Measurements from ENCODE around the gene ACOD1.

ACOD1 gene

DNA sequence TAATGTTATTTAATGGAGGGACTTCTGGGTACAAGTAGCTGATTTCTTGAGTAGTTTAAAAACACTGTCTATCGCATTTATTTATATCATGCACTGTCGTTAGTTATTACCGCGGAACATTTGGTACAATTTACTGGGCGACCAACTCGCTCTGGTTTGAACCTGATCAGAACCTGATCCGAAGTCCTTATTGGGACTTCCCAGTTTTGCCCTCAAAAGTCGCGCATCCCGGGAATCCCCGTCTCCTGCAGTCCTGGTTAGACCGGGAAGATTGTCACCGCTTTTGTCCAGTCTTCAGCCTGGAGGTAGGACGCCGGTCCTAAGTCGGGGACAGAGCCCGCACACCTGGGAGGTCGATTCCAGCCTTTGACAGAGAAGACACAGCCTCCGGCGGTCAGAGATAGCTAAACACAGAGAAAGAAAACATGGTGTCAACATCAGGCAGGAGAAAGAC, 44.3 kb downstream of the ACOD1 start:
- DNase-seq, result peak in 2 of 5 experiments; percentile 12 to 40

DNA sequence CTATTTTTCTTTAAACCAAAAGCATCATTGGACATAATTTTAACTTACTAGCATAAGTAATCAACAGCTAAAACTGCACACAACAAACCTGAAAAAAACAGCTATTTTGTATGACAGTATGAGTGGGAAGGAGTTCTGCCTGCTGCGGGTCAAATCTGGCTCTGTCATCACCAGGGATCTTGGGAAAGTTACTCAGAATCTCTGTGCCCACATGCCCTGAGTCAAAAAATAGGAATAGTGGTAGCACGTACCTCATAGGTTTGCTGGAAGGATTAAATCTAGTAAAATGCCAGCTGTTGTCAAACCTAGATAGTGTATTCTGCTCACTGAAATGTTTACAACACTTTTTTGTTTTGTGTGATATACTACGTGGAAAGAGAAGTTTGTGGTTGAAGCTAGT, 44.7 kb downstream of the ACOD1 start:
- DNase-seq, result peak in 1 of 5 experiments; percentile 7

DNA sequence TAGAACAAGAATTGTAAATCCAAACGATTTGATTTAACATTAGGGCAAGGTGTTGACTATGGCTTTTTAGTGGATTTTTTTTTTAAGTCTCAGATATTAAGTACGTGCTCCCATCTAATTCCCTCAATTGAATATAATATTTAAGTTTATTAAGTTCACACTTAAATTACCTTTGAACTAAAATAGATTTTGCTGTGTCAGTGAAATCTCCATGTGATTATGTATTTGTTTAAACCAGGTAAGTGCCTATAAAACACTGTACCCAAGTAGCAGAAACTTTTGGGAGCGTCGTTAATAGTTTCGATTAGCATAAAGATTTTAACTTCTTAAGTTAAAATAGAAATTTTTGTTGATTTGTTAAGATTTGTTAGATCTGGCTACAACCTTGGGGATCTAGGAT, 45.2 kb downstream of the ACOD1 start:
- no peak for DNase-seq

DNA sequence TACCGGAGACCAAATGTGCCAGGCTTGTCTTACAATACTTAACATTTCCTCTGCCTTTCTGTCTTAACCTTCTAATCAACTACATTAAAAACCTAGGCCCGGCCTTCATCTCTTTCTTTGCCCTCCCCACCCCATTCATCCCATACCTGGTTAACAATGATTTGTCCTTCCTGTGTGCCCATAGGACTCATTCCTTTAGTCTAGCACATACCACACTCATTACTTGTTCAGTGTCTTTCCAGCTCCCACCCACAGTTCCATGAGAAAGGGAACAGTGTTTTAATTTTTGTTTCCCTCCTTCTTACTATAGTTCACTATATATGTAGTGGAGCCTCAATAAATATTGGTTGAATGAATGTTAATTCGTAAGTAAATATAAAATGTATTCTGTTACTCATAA, 46.0 kb downstream of the ACOD1 start:
- DNase-seq, result no peak

DNA sequence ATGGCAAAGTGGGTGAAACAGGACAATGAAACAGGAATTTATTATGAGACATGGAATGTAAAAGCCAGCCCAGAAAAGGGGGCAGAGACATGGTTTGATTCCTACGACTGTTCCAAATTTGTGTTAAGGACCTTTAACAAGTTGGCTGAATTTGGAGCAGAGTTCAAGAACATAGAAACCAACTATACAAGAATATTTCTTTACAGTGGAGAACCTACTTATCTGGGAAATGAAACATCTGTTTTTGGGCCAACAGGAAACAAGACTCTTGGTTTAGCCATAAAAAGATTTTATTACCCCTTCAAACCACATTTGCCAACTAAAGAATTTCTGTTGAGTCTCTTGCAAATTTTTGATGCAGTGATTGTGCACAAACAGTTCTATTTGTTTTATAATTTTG, 52.2 kb downstream of the ACOD1 start:
- no peak for DNase-seq

DNA sequence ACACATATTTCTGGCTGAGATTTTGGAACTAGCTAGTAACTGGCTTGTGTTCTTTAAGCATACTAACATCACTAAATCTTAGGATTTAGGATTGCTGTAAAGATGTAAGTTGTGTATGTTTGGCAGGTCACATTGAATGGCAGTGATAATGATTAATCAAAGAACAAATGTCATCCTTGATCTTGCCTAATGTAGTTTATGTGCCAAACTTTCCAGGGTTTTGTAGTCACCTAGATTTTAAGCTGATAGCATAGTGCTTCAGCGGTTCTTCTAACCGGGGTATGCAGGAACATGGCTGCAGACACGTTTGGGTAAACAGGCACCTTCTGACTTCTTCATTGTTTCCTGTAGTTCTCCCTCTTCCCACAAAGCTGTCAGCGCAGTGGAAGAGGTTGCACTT, 53.2 kb downstream of the ACOD1 start:
- no peak for DNase-seq

DNA sequence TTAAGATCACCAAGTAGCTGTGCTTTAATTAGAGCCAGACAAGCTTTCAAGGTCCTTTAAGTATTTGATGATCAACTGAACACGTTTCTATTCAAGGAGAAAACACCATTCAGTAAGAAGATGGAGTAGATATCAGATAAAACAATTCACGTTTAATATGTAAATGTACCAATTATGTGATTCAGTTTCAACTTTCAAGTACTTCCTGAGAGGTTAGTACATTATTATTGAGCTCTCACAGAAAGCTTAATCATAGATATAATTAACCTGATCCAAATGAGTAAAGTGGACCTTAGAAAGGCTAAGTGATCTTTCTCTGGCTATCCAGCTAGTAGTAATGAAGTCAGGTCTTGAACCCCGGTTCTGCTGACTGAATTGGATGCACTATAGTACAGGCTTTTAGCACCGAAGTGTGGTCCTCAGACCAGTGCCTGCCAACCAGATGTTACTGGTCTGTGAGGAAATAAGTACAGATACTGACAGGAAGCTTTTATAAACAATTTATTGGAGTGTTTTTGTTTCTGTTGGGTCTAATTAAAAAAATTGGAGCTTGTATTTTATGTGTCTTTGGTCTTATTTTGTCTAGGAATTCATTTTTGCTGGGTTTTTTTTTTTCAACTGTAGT, 53.8 kb downstream of the ACOD1 start:
- DNase-seq, result no peak

DNA sequence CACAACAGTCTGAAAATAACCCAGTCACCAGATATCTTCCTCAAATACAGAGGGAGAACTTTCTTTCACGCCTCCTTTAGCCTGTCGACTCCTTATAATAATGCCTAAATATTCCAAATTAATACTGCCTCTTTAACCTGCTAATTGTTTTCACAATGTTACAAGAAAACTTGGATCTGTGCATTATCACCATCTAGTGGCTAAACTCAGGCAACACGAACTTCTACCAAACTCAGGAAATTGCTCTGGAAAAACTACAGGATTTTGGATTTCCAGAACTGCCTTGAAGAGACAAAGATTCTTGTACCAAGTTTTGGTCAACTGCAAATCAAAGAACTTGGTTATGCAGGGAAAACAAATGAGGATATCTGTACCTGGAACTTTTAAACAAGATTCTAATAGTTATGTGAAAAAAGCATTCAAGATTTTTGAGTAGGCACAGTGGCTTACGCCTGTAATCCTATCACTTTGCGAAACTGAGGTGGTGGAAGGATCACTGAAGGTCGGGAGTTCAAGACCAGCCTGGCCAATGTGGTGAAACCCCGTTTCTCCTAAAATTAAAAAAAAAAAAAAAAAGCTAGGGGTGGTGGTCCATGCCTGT, 54.4 kb downstream of the ACOD1 start:
- DNase-seq, result no peak
